Activated T-helper 1 cell treated with anti-CD3 and anti-CD28 coated beads, Interleukin-12 subunit alpha, Interleukin-12 subunit beta, Interleukin-2, Interleukin-4 antibody, amounts not matched to agents 30 ng/mL and 10 ng/mL and 1 ng/mL, durations not matched to agents 14 hours and 24 hours and 36 hours (primary cell): ENCODE data around the gene SDC4. TPM values are rescaled to one million over a fixed set of nuclear protein-coding genes. Genes with fewer than 3 reads are reported as not detected.
"Not testable (repeated sequence)": the region's sequence is repeated elsewhere in the genome, so short reads cannot be mapped to it uniquely, and the experiment has no call there.

Source experiments
- DNase-seq: peaks from one replicate; pipeline ENCODE4 v3.0.0; 2021; ENCODE audit warnings: low spot score
- H3K27ac Mint-ChIP-seq: one replicate; pipeline ENCODE4 v1.8.0; 2021; ENCODE audit warnings: mild to moderate bottlenecking, mixed read lengths
- H3K27me3 Mint-ChIP-seq: one replicate; pipeline ENCODE4 v1.8.0; 2022; ENCODE audit warnings: mild to moderate bottlenecking, moderate library complexity, mixed read lengths; ENCODE audit not compliant: insufficient read depth
- H3K36me3 Mint-ChIP-seq: one replicate; pipeline ENCODE4 v1.8.0; 2021; ENCODE audit warnings: low read depth, mixed read lengths
- H3K4me1 Mint-ChIP-seq: one replicate; pipeline ENCODE4 v1.8.0; 2021; ENCODE audit warnings: low read depth, mixed read lengths
- H3K4me3 Mint-ChIP-seq: one replicate; pipeline ENCODE4 v1.8.0; 2021; ENCODE audit warnings: mild to moderate bottlenecking, moderate library complexity, mixed read lengths
- H3K9me3 Mint-ChIP-seq: one replicate; pipeline ENCODE4 v1.8.0; 2021; ENCODE audit warnings: mixed read lengths
- intact Hi-C: fragments of 100-400 bp; cut with micrococcal nuclease; formaldehyde crosslinking; loops from one replicate; pipeline ENCODE4 v1.15.1; 2024
- total RNA-seq: library from RNA; stranded (reverse); gene quantifications from 2 replicates; pipeline ENCODE4 v1.2.3, GENCODE V29; 2022

The SDC4 gene
- total RNA-seq, 1 donor from 2014 or later, result 222 TPM

- no peak for DNase-seq
- H3K9me3 Mint-ChIP-seq, result no peaks in the 10 kb centered on the region
- intact Hi-C loops, result loop anchor here (5.0 kb wide), 4 partner anchors 392 to 498 kb away; partner anchors contain the start of genes ACOT8, DNTTIP1, STK4 and WFDC3
- no peaks in the 10 kb centered on the region for H3K27me3 Mint-ChIP-seq
- H3K36me3 Mint-ChIP-seq, result no peaks in the 10 kb centered on the region
- no peak overlapping the region for H3K4me3 Mint-ChIP-seq
- H3K27ac Mint-ChIP-seq, result no peak overlapping the region
- peaks cover 72% of the 10 kb centered on the region for H3K4me1 Mint-ChIP-seq
Observed at GRCh38 chr20:45359406-45360148, 11.4 kb upstream of the SDC4 start.

GRCh38 chr20:45359069-45359405, 10.8 kb upstream of the SDC4 start:
- Mint-ChIP-seq H3K4me3 (no peak overlapping the region), H3K36me3 (no peaks in the 10 kb centered on the region), H3K9me3 (no peaks in the 10 kb centered on the region), H3K27ac (no peak overlapping the region), H3K27me3 (no peaks in the 10 kb centered on the region), H3K4me1 (peaks cover 75% of the 10 kb centered on the region)
- no peak for DNase-seq
- intact Hi-C loops, result loop anchor here (5.0 kb wide), 1 partner anchor 392 kb away; the partner anchor contains the start of gene STK4

- peak overlapping the region; percentile 31 for H3K27ac Mint-ChIP-seq
- H3K9me3 Mint-ChIP-seq, result no peaks in the 10 kb centered on the region
- intact Hi-C loops, result loop anchor here (5.0 kb wide), 1 partner anchor 391 kb away; the partner anchor contains the start of gene STK4
- H3K4me1 Mint-ChIP-seq, result peaks cover 75% of the 10 kb centered on the region
- no peaks in the 10 kb centered on the region for H3K27me3 Mint-ChIP-seq
- H3K4me3 Mint-ChIP-seq, result no peak overlapping the region
- H3K36me3 Mint-ChIP-seq, result no peaks in the 10 kb centered on the region
- DNase-seq, result no peak
Observed at GRCh38 chr20:45358282-45359068, 10.3 kb upstream of the SDC4 start.

DNA sequence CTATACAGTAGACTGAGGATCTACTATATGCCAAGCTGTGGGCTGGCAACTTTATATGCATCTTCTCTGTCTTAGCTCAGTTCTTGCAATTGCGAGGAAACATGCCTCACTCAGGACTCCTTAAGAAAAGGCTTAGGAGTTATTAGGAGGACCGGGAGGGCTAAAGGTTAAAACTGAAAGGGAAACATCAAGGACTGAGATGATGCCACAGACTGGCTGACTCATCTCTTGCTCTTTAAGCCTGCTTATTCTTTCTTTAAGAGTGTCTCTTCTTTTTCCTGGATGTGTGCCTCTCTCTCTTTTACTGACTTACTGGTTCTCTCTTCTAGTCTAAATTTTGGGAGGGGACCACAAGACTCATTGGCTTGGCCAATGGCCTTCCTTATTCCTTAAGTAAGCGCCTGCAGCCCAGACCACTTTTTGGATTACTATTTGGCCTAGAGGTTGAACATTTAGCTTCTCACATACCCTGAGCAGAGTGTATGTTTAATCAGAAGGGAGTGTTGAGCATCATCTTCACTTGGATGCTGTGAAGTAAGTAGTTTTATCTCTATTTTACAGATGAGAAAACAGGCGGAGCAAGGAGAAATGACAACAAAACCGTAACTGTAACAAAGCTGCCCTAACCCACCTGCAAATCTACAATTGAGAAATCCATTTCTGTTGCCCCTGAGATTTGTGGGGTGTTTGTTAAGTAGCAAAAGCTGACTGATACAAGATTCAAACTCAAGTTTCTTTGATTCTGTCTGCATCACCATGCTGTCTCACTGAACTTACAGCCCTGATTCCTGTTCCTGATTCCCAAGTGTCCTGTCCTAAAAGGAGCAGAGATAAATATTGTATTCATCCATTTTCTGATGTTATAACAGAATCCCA, 7.2 kb upstream of the SDC4 start:
- intact Hi-C loops, result loop anchor here (1.0 to 5.0 kb wide), 3 partner anchors 8 to 388 kb away; partner anchors contain the start of genes STK4 and SYS1
- peaks cover 68% of the 10 kb centered on the region for H3K4me1 Mint-ChIP-seq
- DNase-seq, result peak; percentile 14

GRCh38 chr20:45354423-45355208, 6.4 kb upstream of the SDC4 start:
- intact Hi-C loops, result loop anchor here (1.0 to 5.0 kb wide), 3 partner anchors 9 to 387 kb away; partner anchors contain the start of genes STK4 and SYS1
- Mint-ChIP-seq H3K9me3 (no peaks in the 10 kb centered on the region), H3K36me3 (no peaks in the 10 kb centered on the region), H3K4me3 (peak overlapping the region; percentile 75), H3K4me1 (peaks cover 73% of the 10 kb centered on the region), H3K27me3 (no peaks in the 10 kb centered on the region), H3K27ac (peak overlapping the region; percentile 91)
- DNase-seq, result no peak

More for the DNA sequence above, 7.2 kb upstream of the SDC4 start:
- Mint-ChIP-seq H3K9me3 (no peaks in the 10 kb centered on the region), H3K4me3 (peak overlapping the region; percentile 75), H3K27ac (peak overlapping the region; percentile 91), H3K27me3 (no peaks in the 10 kb centered on the region), H3K36me3 (no peaks in the 10 kb centered on the region)

DNA sequence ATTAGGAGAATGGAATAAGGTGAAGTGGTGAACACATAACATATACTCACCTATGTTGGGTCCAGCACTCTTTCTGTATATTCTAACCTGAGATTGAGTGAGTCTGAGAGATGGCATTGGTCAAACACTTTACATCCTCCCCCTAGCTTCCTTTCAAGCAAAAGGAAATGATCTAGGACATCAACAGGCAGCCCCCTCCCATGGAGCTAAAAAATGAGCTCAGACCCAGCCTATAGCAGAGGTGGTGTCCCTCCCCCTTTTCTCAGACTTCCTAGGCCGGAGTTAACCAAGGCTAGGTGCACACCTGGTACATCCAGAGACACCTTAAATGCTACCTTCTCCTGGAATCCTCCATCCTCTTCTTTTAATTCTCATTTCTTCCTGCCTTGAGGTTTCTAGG, 5.5 kb upstream of the SDC4 start:
- no peak for DNase-seq
- Mint-ChIP-seq H3K36me3 (no peaks in the 10 kb centered on the region), H3K27ac (peak overlapping the region; percentile 91), H3K4me3 (no peak overlapping the region), H3K9me3 (no peaks in the 10 kb centered on the region), H3K4me1 (peaks cover 65% of the 10 kb centered on the region), H3K27me3 (no peaks in the 10 kb centered on the region)
- intact Hi-C loops, result loop anchor here (2.0 kb wide), 1 partner anchor 35 kb away; no protein-coding TSS in a partner anchor

- intact Hi-C loops, result no loop called here
- peaks cover 55% of the 10 kb centered on the region for H3K4me1 Mint-ChIP-seq
- H3K9me3 Mint-ChIP-seq, result no peaks in the 10 kb centered on the region
- H3K4me3 Mint-ChIP-seq, result no peak overlapping the region
- peaks cover 1% of the 10 kb centered on the region for H3K36me3 Mint-ChIP-seq
- no peak overlapping the region for H3K27ac Mint-ChIP-seq
- no peak for DNase-seq
- H3K27me3 Mint-ChIP-seq, result no peaks in the 10 kb centered on the region
Observed at GRCh38 chr20:45352729-45353128, 4.5 kb upstream of the SDC4 start.

DNA sequence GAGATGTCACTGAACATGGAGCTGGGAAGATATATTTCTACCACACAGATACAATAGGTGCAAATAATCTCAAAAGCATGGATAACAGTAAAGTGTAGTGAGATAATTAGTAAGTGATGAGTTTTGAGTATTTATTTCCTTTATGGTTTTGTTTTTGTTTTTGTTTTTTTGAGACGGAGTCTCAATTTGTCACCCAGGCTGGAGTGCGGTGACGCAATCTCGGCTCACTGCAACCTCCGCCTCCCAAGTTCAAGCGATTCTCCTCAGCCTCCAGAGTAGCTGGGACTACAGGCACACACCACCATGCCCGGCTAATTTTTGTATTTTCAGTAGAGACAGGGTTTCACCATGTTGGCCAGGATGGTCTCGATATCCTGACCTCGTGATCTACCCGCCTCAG, 2.6 kb upstream of the SDC4 start:
- H3K27me3 Mint-ChIP-seq, intact Hi-C loops, H3K4me3 Mint-ChIP-seq, DNase-seq, H3K27ac Mint-ChIP-seq, H3K9me3 Mint-ChIP-seq: not testable (repeated sequence)
- H3K4me1 Mint-ChIP-seq, result peaks cover 58% of the 10 kb centered on the region
- peaks cover 15% of the 10 kb centered on the region for H3K36me3 Mint-ChIP-seq

DNA sequence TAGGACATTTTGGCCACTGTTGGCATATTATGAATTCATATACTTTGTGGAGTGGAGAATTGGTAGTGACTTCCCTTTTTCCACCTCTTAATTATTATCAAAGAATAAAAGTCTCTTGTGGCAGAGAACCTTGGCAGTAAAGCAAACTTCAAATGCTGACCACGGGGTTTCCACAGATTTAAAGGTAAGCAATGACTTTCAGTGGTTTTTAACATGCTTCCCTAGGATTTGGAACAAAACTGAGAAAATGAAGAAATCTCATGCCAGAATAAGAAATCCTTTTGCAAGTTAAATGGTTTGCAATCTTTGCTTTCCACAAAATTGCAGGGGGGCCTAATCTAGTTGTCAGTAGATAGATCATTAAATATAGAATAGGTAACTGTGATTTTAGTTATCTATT, 2.0 kb upstream of the SDC4 start:
- DNase-seq, result no peak
- H3K4me3 Mint-ChIP-seq, result no peak overlapping the region
- H3K27ac Mint-ChIP-seq, result no peak overlapping the region
- H3K9me3 Mint-ChIP-seq, result no peaks in the 10 kb centered on the region
- peaks cover 58% of the 10 kb centered on the region for H3K4me1 Mint-ChIP-seq
- intact Hi-C loops, result no loop called here
- H3K36me3 Mint-ChIP-seq, result peaks cover 18% of the 10 kb centered on the region
- no peaks in the 10 kb centered on the region for H3K27me3 Mint-ChIP-seq

DNA sequence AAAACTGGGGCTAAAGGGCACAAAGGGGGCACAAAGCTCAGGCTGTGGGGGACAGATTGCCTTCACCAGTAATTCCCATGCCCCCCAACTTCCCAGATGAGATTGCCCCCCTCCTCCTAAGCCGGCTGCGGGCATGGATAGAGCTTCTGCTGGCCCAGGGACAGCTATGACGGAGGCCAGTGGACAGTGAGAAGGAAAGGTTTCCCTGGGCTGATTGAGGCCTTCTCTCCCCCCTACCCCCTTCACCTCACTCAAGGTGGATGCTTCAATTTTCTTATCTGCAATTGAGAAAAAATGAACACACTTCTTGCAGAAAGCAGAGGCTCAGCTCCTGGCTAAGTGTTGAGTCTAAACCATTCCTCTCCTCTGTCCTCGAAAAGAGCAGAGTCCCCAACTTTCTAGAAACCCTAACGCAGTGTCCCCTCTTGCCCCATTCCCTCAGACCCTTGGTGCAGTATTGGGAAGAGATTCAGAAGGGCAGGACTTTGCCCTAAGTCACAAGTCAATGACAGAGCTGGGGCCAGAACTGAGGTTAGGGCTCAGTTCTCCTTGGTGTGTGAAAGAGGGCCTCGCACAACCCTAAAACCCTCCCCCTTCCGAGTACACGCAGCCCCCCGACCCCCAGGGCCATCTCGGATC, 808 bp downstream of the SDC4 start:
- no peak for DNase-seq
- no peaks in the 10 kb centered on the region for H3K27me3 Mint-ChIP-seq
- H3K27ac Mint-ChIP-seq, result peak overlapping the region; percentile 57
- H3K4me1 Mint-ChIP-seq, result peaks cover 63% of the 10 kb centered on the region
- H3K4me3 Mint-ChIP-seq, result peak overlapping the region; percentile 98
- H3K36me3 Mint-ChIP-seq, result peaks cover 35% of the 10 kb centered on the region
- intact Hi-C loops, result no loop called here
- no peaks in the 10 kb centered on the region for H3K9me3 Mint-ChIP-seq

GRCh38 chr20:45346851-45347250, 1.4 kb downstream of the SDC4 start:
- H3K4me1 Mint-ChIP-seq, result peaks cover 69% of the 10 kb centered on the region
- H3K9me3 Mint-ChIP-seq, result no peaks in the 10 kb centered on the region
- intact Hi-C loops, result no loop called here
- H3K36me3 Mint-ChIP-seq, result peaks cover 35% of the 10 kb centered on the region
- peak overlapping the region; percentile 98 for H3K4me3 Mint-ChIP-seq
- H3K27ac Mint-ChIP-seq, result peak overlapping the region; percentile 57
- no peaks in the 10 kb centered on the region for H3K27me3 Mint-ChIP-seq
- no peak for DNase-seq
